Loucy (cell line): Measurements from ENCODE around the gene DNAH6.

ENCODE experiments used
- H2AFZ ChIP-seq: fragments of 200-600 bp; sonication (generic); 2 replicates; pipeline ENCODE4 v1.6.0; 2016; ENCODE audit warnings: antibody characterized with exemption, mild to moderate bottlenecking, low read length, moderate library complexity
- H3F3A ChIP-seq: fragments of 200-600 bp; 2 replicates; pipeline ENCODE4 v1.6.0; 2016; ENCODE audit warnings: antibody characterized with exemption, low read depth, mild to moderate bottlenecking
- H3K27me3 ChIP-seq: fragments of 200-600 bp; sonication (generic); 2 replicates; pipeline ENCODE4 v1.6.1; 2014; ENCODE audit warnings: low read length, mild to moderate bottlenecking; ENCODE audit not compliant: insufficient read depth, poor library complexity, severe bottlenecking
- H3K36me3 ChIP-seq: fragments of 200-600 bp; sonication (generic); 2 replicates; pipeline ENCODE4 v1.6.1; 2016; ENCODE audit warnings: low read length; ENCODE audit not compliant: insufficient read depth
- H3K4me1 ChIP-seq: fragments of 200-600 bp; sonication (generic); 2 replicates; pipeline ENCODE4 v1.5.1; 2014; ENCODE audit warnings: low read length, mild to moderate bottlenecking; ENCODE audit not compliant: insufficient read depth, poor library complexity, severe bottlenecking
- H3K4me2 ChIP-seq: fragments of 200-600 bp; sonication (generic); 2 replicates; pipeline ENCODE4 v1.6.0; 2014; ENCODE audit warnings: antibody characterized with exemption, low read length, low read depth, mild to moderate bottlenecking; ENCODE audit not compliant: poor library complexity, severe bottlenecking
- H3K4me3 ChIP-seq: fragments of 200-600 bp; sonication (generic); 2 replicates; pipeline ENCODE4 v1.5.1; 2014; ENCODE audit warnings: low read length, mild to moderate bottlenecking, mixed read lengths; ENCODE audit not compliant: poor library complexity, severe bottlenecking
- H3K79me2 ChIP-seq: fragments of 200-600 bp; sonication (generic); 2 replicates; pipeline ENCODE4 v1.6.1; 2014; ENCODE audit warnings: low read length; ENCODE audit not compliant: insufficient read depth
- H3K9ac ChIP-seq: fragments of 200-600 bp; sonication (generic); 2 replicates; pipeline ENCODE4 v1.6.0; 2014; ENCODE audit warnings: mild to moderate bottlenecking, low read depth, low read length, moderate library complexity; ENCODE audit not compliant: poor library complexity, severe bottlenecking
- H3K9me2 ChIP-seq: fragments of 200-600 bp; sonication (generic); replicated peaks from 2 replicates; pipeline ENCODE4 v1.6.1; 2016; ENCODE audit warnings: low read depth, low read length, mixed read lengths
- H3K9me3 ChIP-seq: fragments of 200-600 bp; sonication (generic); 2 replicates; pipeline ENCODE4 v1.6.1; 2014; ENCODE audit warnings: mild to moderate bottlenecking, antibody characterized with exemption, low read length, low read depth; ENCODE audit not compliant: insufficient read depth
- H4K20me1 ChIP-seq: fragments of 200-600 bp; sonication (generic); 2 replicates; pipeline ENCODE4 v1.6.0; 2014; ENCODE audit warnings: antibody characterized with exemption, low read length, mild to moderate bottlenecking; ENCODE audit not compliant: insufficient read depth, poor library complexity, severe bottlenecking
- CTCF ChIP-seq: fragments of 200-600 bp; sonication (generic); conservative IDR thresholded peaks from 2 replicates; pipeline ENCODE4 v1.5.1; 2014; ENCODE audit warnings: mild to moderate bottlenecking, antibody characterized with exemption, low read length
- EZH2phosphoT487 ChIP-seq: fragments of 200-600 bp; IDR thresholded peaks from 2 replicates; pipeline ENCODE4 v1.6.1; 2018; ENCODE audit warnings: antibody characterized with exemption, mild to moderate bottlenecking, moderate library complexity, borderline replicate concordance

DNAH6 gene

GRCh38 chr2:84817239-84817655 is 300.9 kb downstream of the DNAH6 start:
- no peak overlapping the region for H3K4me3 ChIP-seq
- H3K27me3 ChIP-seq = no peaks in the 10 kb centered on the region
- no peaks in the 10 kb centered on the region for H3K79me2 ChIP-seq
- H3K9ac ChIP-seq = no peak overlapping the region
- no peaks in the 10 kb centered on the region for H3K4me1 ChIP-seq
- TF ChIP-seq CTCF = no peak
- no peak for TF ChIP-seq EZH2phosphoT487
- no peaks in the 10 kb centered on the region for H4K20me1 ChIP-seq
- no peak overlapping the region for H3K4me2 ChIP-seq
- H2AFZ ChIP-seq = no peak overlapping the region
- no peaks in the 10 kb centered on the region for H3K36me3 ChIP-seq
- H3K9me2 ChIP-seq = no peaks in the 10 kb centered on the region
- H3K9me3 ChIP-seq = no peaks in the 10 kb centered on the region
- no peaks in the 10 kb centered on the region for H3F3A ChIP-seq

GRCh38 chr2:84821806-84822205 is 305.5 kb downstream of the DNAH6 start:
- TF ChIP-seq EZH2phosphoT487 (no peak), CTCF (no peak)
- no peaks in the 10 kb centered on the region for H3K4me1 ChIP-seq

GRCh38 chr2:84823229-84823628 is 306.9 kb downstream of the DNAH6 start:
- Histone ChIP-seq H3K4me2 (no peak overlapping the region), H3K27me3 (no peaks in the 10 kb centered on the region), H3K9me3 (no peaks in the 10 kb centered on the region), H3K79me2 (no peaks in the 10 kb centered on the region), H3K4me1 (no peaks in the 10 kb centered on the region), H3F3A (no peaks in the 10 kb centered on the region), H3K9me2 (no peaks in the 10 kb centered on the region), H3K4me3 (no peak overlapping the region), H3K36me3 (no peaks in the 10 kb centered on the region), H3K9ac (no peak overlapping the region), H2AFZ (no peak overlapping the region), H4K20me1 (no peaks in the 10 kb centered on the region)
- no peak for TF ChIP-seq EZH2phosphoT487
- TF ChIP-seq CTCF = no peak

More at GRCh38 chr2:84821806-84822205, 305.5 kb downstream of the DNAH6 start:
- H3K4me2 ChIP-seq = no peak overlapping the region
- no peaks in the 10 kb centered on the region for H3K36me3 ChIP-seq
- H3K4me3 ChIP-seq = no peak overlapping the region
- H3K9ac ChIP-seq = no peak overlapping the region
- H3K79me2 ChIP-seq = no peaks in the 10 kb centered on the region
- H3K27me3 ChIP-seq = no peaks in the 10 kb centered on the region
- no peak overlapping the region for H2AFZ ChIP-seq
- no peaks in the 10 kb centered on the region for H3K9me2 ChIP-seq
- H3F3A ChIP-seq = no peaks in the 10 kb centered on the region
- no peaks in the 10 kb centered on the region for H3K9me3 ChIP-seq
- H4K20me1 ChIP-seq = no peaks in the 10 kb centered on the region
